GM19035 (cell line): ENCODE results near the gene ANKRD55.
"Not testable (repeated sequence)": the region's sequence is repeated elsewhere in the genome, so short reads cannot be mapped to it uniquely, and the experiment has no call there.

Experiments used
- ATAC-seq: cut with Tn5 transposase; IDR thresholded peaks from one replicate; pipeline ENCODE4 v1.9.1; 2021; ENCODE audit not compliant: unreplicated experiment

The ANKRD55 gene

GRCh38 chr5:56147106-56147505, 86.0 kb downstream of the ANKRD55 start:
- ATAC-seq: no peak

GRCh38 chr5:56146674-56147073, 86.5 kb downstream of the ANKRD55 start:
- no peak for ATAC-seq

GRCh38 chr5:56145511-56145910, 87.6 kb downstream of the ANKRD55 start:
- no peak for ATAC-seq

GRCh38 chr5:56145106-56145505, 88.0 kb downstream of the ANKRD55 start:
- no peak for ATAC-seq

GRCh38 chr5:56144211-56144610, 88.9 kb downstream of the ANKRD55 start:
- no peak for ATAC-seq

GRCh38 chr5:56143373-56143714, 89.8 kb downstream of the ANKRD55 start:
- ATAC-seq: no peak

GRCh38 chr5:56142614-56143372, 90.3 kb downstream of the ANKRD55 start:
- ATAC-seq: peak; percentile 79

GRCh38 chr5:56142233-56142613, 90.9 kb downstream of the ANKRD55 start:
- ATAC-seq: no peak

- no peak for ATAC-seq
Observed at GRCh38 chr5:56140073-56140472, 93.1 kb downstream of the ANKRD55 start.

- ATAC-seq: no peak
Observed at GRCh38 chr5:56130664-56131063, 102.5 kb downstream of the ANKRD55 start.

GRCh38 chr5:56129288-56129687, 103.8 kb downstream of the ANKRD55 start:
- ATAC-seq: no peak

- no peak for ATAC-seq
Observed at GRCh38 chr5:56128113-56128512, 105.0 kb downstream of the ANKRD55 start.

GRCh38 chr5:56126487-56127179, 106.5 kb downstream of the ANKRD55 start:
- ATAC-seq: no peak

- ATAC-seq: no peak
Observed at GRCh38 chr5:56123531-56124243, 109.4 kb downstream of the ANKRD55 start.

- ATAC-seq: not testable (repeated sequence)
Observed at GRCh38 chr5:56122360-56122985, 110.7 kb downstream of the ANKRD55 start.

GRCh38 chr5:56119050-56119449, 114.1 kb downstream of the ANKRD55 start:
- no peak for ATAC-seq

GRCh38 chr5:56116599-56117141, 116.5 kb downstream of the ANKRD55 start:
- no peak for ATAC-seq

- ATAC-seq: no peak
Observed at GRCh38 chr5:56115589-56115988, 117.5 kb downstream of the ANKRD55 start.

- ATAC-seq: no peak
Observed at GRCh38 chr5:56112526-56113121, 120.5 kb downstream of the ANKRD55 start.

GRCh38 chr5:56111404-56111781, 121.7 kb downstream of the ANKRD55 start:
- no peak for ATAC-seq
